HG02588 (cell line): Measurements from ENCODE around the gene PRX.
"Not testable (repeated sequence)": the region's sequence is repeated elsewhere in the genome, so short reads cannot be mapped to it uniquely, and the experiment has no call there.

Source experiments
- ATAC-seq: cut with Tn5 transposase; IDR thresholded peaks from one replicate; pipeline ENCODE4 v1.9.1; 2021; ENCODE audit warnings: mild to moderate bottlenecking, moderate library complexity; ENCODE audit not compliant: unreplicated experiment

The PRX gene

DNA sequence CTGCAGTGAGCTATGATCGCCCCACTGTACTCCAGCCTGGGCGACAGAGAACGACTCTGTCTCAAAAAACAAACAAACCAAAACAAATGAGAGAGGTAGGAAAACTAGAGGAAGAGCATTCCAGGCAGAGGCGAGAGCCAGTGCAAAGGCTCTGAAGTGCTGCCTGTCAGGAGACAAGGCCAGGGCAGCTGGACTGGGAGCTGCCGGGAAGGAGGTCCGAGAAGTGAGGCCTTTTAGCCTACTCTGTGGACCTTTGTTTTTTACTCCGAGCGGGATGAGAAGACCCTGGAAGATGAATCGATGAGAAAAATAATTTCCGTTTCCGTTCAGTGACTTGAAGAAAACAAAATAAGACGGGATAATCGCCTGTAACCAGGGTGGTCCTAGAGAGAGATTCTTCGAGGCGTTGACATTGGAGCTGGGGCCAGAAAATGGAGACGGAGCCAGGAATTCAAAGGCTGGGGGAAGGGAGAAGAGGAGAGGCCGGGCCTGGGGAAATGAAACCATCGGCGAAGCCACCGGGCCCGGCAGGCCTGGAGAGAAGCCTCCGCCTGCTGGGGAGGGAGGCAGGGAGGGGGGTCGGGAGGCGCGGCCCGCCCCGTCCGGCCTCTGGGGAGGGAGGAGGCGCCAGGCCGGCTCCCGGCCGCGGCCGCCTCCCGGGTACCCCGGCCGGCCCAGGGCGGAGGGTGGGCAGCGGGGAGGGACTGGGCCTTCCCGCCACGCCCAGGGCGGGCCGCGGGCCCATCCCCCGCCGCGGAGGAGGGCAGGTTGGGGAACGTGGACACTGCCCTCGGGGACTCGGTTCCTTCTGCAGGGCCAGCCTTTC, 20.4 kb upstream of the PRX start:
- peak; percentile 55 for ATAC-seq

- not testable (repeated sequence) for ATAC-seq
Measured at GRCh38 chr19:40432760-40433159, 19.6 kb upstream of the PRX start.

DNA sequence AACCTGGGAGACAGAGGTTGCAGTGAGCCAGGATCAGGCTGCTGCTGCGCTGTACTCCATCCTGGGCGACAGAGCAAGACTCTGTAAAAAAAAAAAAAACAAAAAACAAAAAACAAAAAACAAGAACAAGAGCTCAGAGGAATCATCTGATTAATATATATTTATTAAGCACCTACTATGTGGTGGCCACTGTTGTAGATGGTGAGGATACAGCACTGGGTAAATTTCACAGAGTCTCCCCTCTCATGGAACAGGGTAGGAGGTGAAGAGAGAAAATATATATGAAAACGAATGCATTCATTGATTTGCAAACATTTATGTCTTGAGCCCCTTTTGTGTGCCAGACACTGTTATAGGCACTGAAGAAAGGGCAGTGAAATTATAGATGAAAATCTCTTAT, 18.5 kb upstream of the PRX start:
- no peak for ATAC-seq

- not testable (repeated sequence) for ATAC-seq
Measured at GRCh38 chr19:40430242-40430641, 17.1 kb upstream of the PRX start.

DNA sequence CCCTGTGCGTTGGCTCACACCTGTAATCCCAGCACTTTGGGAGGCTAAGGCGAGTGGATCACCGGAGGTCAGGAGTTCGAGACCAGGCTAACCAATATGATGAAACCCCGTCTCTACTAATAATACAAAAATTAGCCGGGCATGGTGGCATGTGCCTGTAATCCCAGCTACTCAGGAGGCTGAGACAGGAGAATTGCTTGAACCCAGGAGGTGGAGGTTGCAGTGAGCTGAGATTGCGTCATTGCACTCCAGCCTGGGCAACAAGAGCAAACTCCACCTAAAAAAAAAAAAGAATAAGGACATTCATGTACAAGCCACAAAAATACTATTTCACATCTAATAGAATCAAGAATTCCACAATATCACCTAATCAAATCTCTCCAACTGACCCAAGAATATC, 15.0 kb upstream of the PRX start:
- ATAC-seq: not testable (repeated sequence)

GRCh38 chr19:40425450-40426287, 12.5 kb upstream of the PRX start, which contains the start of gene SERTAD1:
Gene SERTAD1, minus strand, starts transcription at chr19:40425992. Its CDS starts 2,446 bp downstream, at chr19:40423546.
- peak; percentile 77 for ATAC-seq

GRCh38 chr19:40424637-40425449, 11.7 kb upstream of the PRX start:
- ATAC-seq: no peak

DNA sequence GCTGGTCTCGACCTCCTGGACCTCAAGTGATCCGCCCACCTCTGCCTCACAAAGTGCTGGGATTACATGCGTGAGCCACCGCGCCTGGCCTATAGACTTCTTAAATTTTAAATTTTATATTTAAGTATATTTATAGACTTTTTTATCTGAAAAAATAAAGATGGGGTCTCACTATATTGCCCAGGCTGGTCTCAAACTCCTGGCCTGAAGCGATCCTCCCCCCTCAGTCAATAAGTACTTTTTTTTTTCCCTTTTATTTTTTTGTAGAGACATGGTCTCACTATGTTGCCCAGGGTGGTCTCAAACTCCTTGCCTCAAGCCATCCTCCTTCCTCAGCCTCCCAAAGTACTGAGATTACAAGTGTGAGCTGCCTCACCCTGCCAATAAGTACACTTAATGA, 10.8 kb upstream of the PRX start:
- ATAC-seq: no peak

GRCh38 chr19:40422748-40423566, 9.8 kb upstream of the PRX start:
- no peak for ATAC-seq

DNA sequence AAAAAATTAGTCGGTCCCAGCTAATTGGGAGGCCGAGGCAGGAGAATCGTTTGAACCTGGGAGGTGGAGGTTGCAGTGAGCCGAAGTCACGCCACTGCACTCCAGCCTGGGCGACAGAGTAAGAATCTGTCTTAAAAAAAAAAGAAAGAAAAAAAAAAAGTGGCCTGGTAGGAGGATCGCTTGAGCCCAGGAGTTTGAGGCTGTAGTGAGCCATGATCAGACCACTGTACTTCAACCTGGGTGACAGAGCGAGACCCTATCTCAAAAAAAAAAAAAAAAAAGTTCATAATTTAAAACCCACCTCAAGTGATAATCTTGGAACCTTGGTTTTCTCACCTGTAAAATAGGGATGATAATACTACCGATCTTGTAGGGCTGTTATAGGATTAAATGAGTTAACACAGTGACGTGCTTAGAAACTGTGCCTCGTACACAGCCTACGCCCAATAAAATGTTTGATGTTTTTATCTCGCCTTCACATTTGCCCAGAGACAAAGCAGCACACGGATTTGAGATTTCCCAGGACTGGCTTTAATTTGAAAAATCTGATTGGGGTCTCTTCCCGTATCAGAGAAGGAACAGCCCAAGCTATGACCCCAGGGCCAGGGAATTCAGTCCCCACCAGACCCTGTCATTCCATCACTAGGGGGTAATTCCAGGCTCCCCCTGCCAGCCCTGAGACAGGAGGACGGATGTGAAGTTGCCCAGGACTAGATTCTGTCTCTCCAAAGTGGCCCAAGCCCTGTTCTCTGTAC, 9.0 kb upstream of the PRX start:
- ATAC-seq: no peak

GRCh38 chr19:40420766-40421765, 7.9 kb upstream of the PRX start:
- ATAC-seq: peak; percentile 36

DNA sequence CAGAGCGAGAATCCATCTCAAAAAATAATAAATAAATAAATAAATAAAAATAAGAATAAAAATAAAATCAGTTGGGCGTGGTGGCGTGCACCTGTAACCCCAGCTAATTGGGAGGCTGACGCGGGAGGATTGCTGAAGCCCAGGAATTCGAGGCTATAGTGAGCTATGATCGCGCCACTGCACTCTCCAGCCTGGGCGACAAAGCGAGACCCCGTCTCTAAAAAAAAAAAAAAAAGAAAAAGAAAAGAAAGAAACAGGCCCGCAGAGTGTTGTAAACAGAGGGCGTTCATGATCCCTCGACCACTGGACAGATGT, 7.2 kb upstream of the PRX start:
- ATAC-seq: no peak

DNA sequence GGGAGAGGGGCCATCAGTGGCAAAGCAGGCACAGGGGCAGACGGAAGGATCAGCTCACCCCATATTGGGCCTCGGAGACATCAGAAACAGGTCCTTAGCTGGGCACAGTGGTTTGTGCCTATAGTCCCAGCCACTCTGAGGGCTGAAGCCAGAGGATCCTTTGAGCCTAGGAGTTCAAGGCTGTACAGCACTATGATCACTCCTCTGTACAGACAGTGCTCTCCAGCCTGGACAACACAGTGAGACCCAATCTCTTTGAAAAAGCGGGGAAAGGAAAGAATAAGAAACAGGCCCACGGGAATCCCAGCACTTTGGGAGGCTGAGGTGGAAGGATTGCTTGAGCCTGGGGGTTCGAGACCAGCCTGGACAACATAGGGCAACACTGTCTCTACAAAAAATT, 6.6 kb upstream of the PRX start:
- no peak for ATAC-seq

DNA sequence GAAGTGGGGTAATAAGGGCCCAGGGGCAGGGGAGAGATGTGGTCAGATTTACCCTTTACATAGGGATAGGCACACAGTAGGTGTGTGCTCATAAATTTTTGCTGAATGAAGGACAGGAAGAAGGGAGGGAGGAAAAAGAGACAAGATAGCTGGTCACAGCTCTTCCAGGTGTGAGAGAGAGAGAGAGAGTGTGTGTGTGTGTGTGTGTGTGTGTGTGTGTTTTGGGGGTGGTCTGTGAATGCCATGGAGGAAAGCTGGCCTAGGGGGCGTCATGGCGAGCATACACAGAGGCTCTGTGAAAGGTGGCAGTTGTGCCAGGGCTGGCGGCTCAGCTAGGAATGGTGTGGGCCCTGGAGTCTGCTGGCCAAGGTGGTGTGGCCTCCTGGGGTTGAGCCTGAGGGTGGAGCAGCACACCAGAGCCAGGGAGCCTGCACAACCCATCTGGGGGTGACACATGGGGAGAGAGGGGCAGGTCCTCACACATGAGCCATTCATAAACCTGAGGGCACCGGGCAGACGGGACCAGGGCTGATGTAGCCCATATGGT, 6.0 kb upstream of the PRX start:
- ATAC-seq: no peak

GRCh38 chr19:40418040-40418439, 4.9 kb upstream of the PRX start:
- ATAC-seq: no peak

- no peak for ATAC-seq
Measured at GRCh38 chr19:40417643-40417981, 4.4 kb upstream of the PRX start.

DNA sequence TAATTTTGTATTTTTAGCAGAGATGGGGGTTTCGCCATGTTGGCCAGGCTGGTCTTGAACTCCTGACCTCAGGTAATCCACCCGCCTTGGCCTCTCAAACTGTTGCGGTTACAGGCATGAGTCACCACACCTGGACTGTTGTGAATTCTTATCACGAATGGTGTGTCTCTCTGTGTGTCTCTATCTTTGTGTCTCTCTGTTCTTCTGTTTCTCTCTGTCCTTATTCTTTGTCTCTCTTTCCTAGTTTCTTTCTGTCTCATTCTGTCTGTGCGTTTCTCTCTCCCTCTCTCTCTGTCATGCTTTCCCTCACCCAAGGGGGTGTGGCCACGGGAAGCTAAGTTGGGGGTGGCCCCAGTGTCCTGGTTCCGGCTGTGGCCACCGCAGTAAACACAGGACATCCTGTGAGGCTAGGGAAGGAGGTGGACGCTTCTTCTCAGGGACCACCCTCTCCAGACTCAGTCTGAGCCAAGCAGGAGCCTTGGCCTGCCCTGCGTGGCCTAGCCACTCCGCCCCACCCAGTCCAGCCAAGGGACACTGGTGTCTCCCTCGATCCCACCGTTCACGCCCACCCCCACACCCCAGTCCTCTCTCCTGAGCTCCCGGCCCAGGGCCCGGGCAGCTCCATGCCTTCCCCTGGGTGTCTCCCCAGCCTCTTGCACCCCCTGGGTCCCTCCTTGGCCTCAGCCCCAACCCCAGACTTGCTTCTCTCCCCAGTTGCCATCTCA, 3.9 kb upstream of the PRX start:
- no peak for ATAC-seq

DNA sequence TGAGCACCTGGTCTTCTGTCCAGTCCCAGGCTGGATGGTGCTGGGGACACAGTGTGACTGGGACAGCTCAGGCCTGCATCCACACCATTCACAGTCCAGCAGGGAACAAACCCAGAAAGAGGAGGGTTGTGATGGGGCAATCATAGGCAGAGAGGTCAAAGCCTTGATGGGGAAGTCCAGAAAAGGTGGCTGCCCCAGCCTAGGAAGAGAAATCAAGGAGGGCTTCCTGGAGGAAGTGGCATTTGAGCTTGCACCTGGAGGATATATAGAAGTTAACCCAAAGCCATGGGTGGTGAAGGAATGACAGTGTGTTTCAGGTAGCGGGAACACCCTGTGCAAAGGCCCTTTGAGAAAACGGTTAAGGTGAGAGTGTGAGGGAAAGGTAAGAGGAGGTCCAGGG, 2.6 kb upstream of the PRX start:
- no peak for ATAC-seq
